A673 (cell line): ENCODE measurements around the gene KIRREL3. TPM values are rescaled to one million over a fixed set of nuclear protein-coding genes. Genes with fewer than 3 reads are reported as not detected.
"Not testable (repeated sequence)": the region's sequence is repeated elsewhere in the genome, so short reads cannot be mapped to it uniquely, and the experiment has no call there.

Experiments used
- BruUV-seq: library from RNA; stranded (reverse); fragments of 400-500 nt; replicated peaks from 2 replicates; lab custom pipeline; 2021; lab: Mats Ljungman, UMichigan
- CTCF ChIA-PET: fragments of 300-600 bp; sonication (Branson Sonifier 250); formaldehyde crosslinking; loops from one replicate; lab custom pipeline; 2022; ENCODE audit warnings: antibody characterized with exemption; lab: Charles Lee
- POLR2A ChIA-PET: fragments of 300-600 bp; sonication (Branson Sonifier 250); formaldehyde crosslinking; loops from one replicate; lab custom pipeline; 2022; ENCODE audit warnings: antibody characterized with exemption; ENCODE audit not compliant: low non-redundant PET; lab: Charles Lee
- DNase-seq: peaks from one replicate; pipeline ENCODE4 v3.0.0-alpha.2; 2015; ENCODE audit warnings: low spot score
- H3K27ac ChIP-seq: fragments of 200-600 bp; sonication (generic); 2 replicates; pipeline ENCODE4 v1.5.1; 2016; ENCODE audit warnings: mixed run types, low read depth, mild to moderate bottlenecking, mixed read lengths, antibody characterized with exemption, low read length; ENCODE audit not compliant: poor library complexity, severe bottlenecking
- H3K27me3 ChIP-seq: fragments of 200-600 bp; sonication (generic); replicated peaks from 2 replicates; pipeline ENCODE4 v1.6.1; 2017; ENCODE audit warnings: mixed run types, low read depth, mild to moderate bottlenecking, mixed read lengths, antibody characterized with exemption, low read length; ENCODE audit not compliant: insufficient read depth, poor library complexity
- H3K36me3 ChIP-seq: fragments of 200-600 bp; sonication (generic); 2 replicates; pipeline ENCODE4 v1.6.1; 2016; ENCODE audit warnings: mixed run types, mild to moderate bottlenecking, mixed read lengths, antibody characterized with exemption, low read length; ENCODE audit not compliant: insufficient read depth, poor library complexity, severe bottlenecking
- H3K4me1 ChIP-seq: fragments of 200-600 bp; sonication (generic); 2 replicates; pipeline ENCODE4 v1.6.1; 2017; ENCODE audit warnings: mixed run types, mild to moderate bottlenecking, mixed read lengths, antibody characterized with exemption, low read length; ENCODE audit not compliant: insufficient read depth, poor library complexity, severe bottlenecking
- H3K4me3 ChIP-seq: fragments of 200-600 bp; sonication (generic); 2 replicates; pipeline ENCODE4 v1.5.1; 2016; ENCODE audit warnings: low read depth, mixed run types, mild to moderate bottlenecking, mixed read lengths, low read length; ENCODE audit not compliant: poor library complexity, severe bottlenecking
- H3K9me3 ChIP-seq: fragments of 200-600 bp; sonication (generic); 2 replicates; pipeline ENCODE4 v1.6.1; 2016; ENCODE audit warnings: mixed run types, low read depth, mild to moderate bottlenecking, mixed read lengths, antibody characterized with exemption, low read length; ENCODE audit not compliant: poor library complexity, severe bottlenecking
- CTCF ChIP-seq: fragments of 300-800, 200-600 bp; sonication (generic); conservative IDR thresholded peaks from 2 replicates; pipeline ENCODE4 v1.5.1; 2017; ENCODE audit warnings: low read depth, mild to moderate bottlenecking, antibody characterized with exemption, low read length, moderate library complexity, mixed read lengths
- EZH2 ChIP-seq: fragments of 200-600 bp; sonication (generic); IDR thresholded peaks from 2 replicates; pipeline ENCODE4 v1.6.1; 2017; ENCODE audit warnings: borderline replicate concordance, low read depth, mild to moderate bottlenecking, mixed read lengths, antibody characterized with exemption, low read length; ENCODE audit not compliant: poor library complexity, severe bottlenecking
- intact Hi-C: fragments of 100-400 bp; cut with micrococcal nuclease; formaldehyde crosslinking; loops from one replicate; pipeline ENCODE4 v1.10.0; 2022; ENCODE audit not compliant: unreplicated experiment
- total RNA-seq: library from RNA; stranded (reverse); gene quantifications from 2 replicates; pipeline ENCODE4 v1.2.3, GENCODE V29; 2021

The KIRREL3 gene
- total RNA-seq, 1 experiment from 2014 or later: not detected

- H3K4me3 ChIP-seq, H3K9me3 ChIP-seq, intact Hi-C loops, H3K36me3 ChIP-seq, POLR2A ChIA-PET, BruUV-seq, CTCF ChIA-PET, DNase-seq, H3K27me3 ChIP-seq, H3K27ac ChIP-seq: not testable (repeated sequence)
- peaks cover 13% of the 10 kb centered on the region for H3K4me1 ChIP-seq
These were observed 618.6 kb downstream of the KIRREL3 start for GRCh38 chr11:126381960-126382359.

GRCh38 chr11:126380909-126381308 is 619.7 kb downstream of the KIRREL3 start:
- no peak overlapping the region for H3K27ac ChIP-seq
- TF ChIP-seq EZH2 (no peak), CTCF (no peak)
- ChIA-PET POLR2A (no interaction called here), CTCF (no interaction called here)
- intact Hi-C loops: no loop called here
- no peak for DNase-seq
- no peak overlapping the region for H3K4me3 ChIP-seq
- H3K27me3 ChIP-seq: no peaks in the 10 kb centered on the region
- no peaks in the 10 kb centered on the region for H3K36me3 ChIP-seq
- H3K9me3 ChIP-seq: no peaks in the 10 kb centered on the region
- no TSS peak for BruUV-seq
- peaks cover 5% of the 10 kb centered on the region for H3K4me1 ChIP-seq

- H3K4me1 ChIP-seq: peaks cover 5% of the 10 kb centered on the region
- H3K27ac ChIP-seq: no peak overlapping the region
- no peak for TF ChIP-seq CTCF
- no peak for TF ChIP-seq EZH2
- intact Hi-C loops: no loop called here
- CTCF ChIA-PET: no interaction called here
- BruUV-seq: no TSS peak
- no peaks in the 10 kb centered on the region for H3K27me3 ChIP-seq
- no peaks in the 10 kb centered on the region for H3K36me3 ChIP-seq
- peak; percentile 48 for DNase-seq
- POLR2A ChIA-PET: no interaction called here
- no peaks in the 10 kb centered on the region for H3K9me3 ChIP-seq
- H3K4me3 ChIP-seq: no peak overlapping the region
These were observed 621.8 kb downstream of the KIRREL3 start for GRCh38 chr11:126378763-126379162.

- DNase-seq: peak; percentile 15
- POLR2A ChIA-PET: no interaction called here
- no peak overlapping the region for H3K4me3 ChIP-seq
- no TSS peak for BruUV-seq
- TF ChIP-seq EZH2: no peak
- no peak for TF ChIP-seq CTCF
- CTCF ChIA-PET: no interaction called here
- no peaks in the 10 kb centered on the region for H3K27me3 ChIP-seq
- H3K27ac ChIP-seq: no peak overlapping the region
- intact Hi-C loops: no loop called here
- H3K4me1 ChIP-seq: peaks cover 5% of the 10 kb centered on the region
- H3K36me3 ChIP-seq: no peaks in the 10 kb centered on the region
- H3K9me3 ChIP-seq: no peaks in the 10 kb centered on the region
These were observed 624.8 kb downstream of the KIRREL3 start for GRCh38 chr11:126375726-126376125.

GRCh38 chr11:126374562-126375300 is 625.8 kb downstream of the KIRREL3 start:
- H3K36me3 ChIP-seq, intact Hi-C loops, CTCF ChIA-PET, POLR2A ChIA-PET, H3K4me3 ChIP-seq, DNase-seq, H3K4me1 ChIP-seq, H3K27ac ChIP-seq, H3K27me3 ChIP-seq, BruUV-seq, H3K9me3 ChIP-seq: not testable (repeated sequence)
